Endometrium (tissue), 2 donors: ENCODE measurements around the gene LRCH1.
A peak's percentile ranks its signal among the peaks of the same experiment; 100 is the strongest.

Experiments used
- FAIRE-seq: peaks from 2 replicates; lab custom pipeline; 2012; peaks lifted over from hg19 to GRCh38; lab: Jason Lieb, UNC
- donor health status: control.
- donor health status: control.

LRCH1 gene

GRCh38 chr13:46712524-46712923 is 159.6 kb downstream of the LRCH1 start:
- no peak for FAIRE-seq

DNA sequence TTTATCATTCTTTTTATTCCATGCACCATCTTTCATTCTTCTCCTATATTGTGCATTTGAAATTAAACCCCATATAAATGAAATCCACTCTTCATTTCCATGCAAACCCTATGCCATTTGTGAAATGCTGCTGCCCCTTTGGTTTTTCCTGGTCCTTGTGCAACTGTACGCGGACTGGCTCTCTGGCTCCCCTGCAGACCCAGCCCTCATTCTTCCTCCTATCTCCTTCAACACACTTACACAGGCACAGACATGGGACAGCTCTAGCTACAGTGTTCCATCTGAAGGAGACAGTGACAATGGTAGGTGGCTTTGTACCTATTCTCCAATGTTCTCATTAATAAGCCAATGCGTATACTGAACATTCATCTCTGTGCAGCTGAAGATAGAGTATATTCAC is 162.4 kb downstream of the LRCH1 start:
- no peak for FAIRE-seq

DNA sequence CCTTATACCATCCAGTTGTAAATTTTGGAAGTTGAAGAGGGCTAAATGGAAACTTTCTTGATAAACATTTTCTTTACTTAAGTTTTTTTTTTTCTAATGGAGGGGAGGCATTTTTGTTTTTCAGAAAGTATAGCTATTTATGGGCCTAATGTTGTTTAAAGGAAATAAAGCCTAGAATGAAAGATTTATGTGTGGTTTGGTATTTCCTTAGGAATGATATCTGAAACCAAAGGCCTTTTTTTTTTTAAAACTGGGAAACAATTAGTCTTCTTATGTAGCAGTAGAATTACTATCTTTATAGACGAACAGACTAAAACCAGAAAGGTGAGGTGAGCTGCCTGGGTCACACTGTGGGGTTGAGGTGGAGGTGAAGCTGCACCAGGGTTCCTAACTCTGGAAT is 163.9 kb downstream of the LRCH1 start:
- peak; percentile 15 for FAIRE-seq

- FAIRE-seq, result no peak
These were observed 164.3 kb downstream of the LRCH1 start for GRCh38 chr13:46717275-46717674.

DNA sequence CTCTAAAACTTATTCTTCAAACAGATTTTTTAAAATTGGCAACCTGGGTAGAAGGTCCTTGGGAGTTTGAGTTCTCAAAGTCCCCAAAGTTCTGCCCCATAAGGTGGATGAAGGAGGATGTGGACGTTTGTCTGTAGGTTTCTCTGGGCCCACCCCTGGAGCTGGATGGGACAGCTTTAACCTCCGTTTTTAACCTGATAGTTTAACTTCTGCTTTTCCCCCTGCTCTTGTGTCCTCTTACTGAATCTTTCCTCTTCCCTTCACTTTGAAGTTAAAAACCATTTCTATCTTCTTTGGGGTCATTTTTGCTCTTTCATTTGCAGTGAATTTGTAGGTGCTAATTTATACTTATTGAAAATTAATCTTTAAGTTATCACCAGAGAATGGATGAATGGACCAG is 164.9 kb downstream of the LRCH1 start:
- no peak for FAIRE-seq

- no peak for FAIRE-seq
These were observed 167.2 kb downstream of the LRCH1 start for GRCh38 chr13:46720189-46720588.

GRCh38 chr13:46721054-46721453 is 168.1 kb downstream of the LRCH1 start:
- peak; percentile 93 for FAIRE-seq

- no peak for FAIRE-seq
These were observed 173.4 kb downstream of the LRCH1 start for GRCh38 chr13:46726347-46726746.

GRCh38 chr13:46728777-46729176 is 175.8 kb downstream of the LRCH1 start:
- no peak for FAIRE-seq

DNA sequence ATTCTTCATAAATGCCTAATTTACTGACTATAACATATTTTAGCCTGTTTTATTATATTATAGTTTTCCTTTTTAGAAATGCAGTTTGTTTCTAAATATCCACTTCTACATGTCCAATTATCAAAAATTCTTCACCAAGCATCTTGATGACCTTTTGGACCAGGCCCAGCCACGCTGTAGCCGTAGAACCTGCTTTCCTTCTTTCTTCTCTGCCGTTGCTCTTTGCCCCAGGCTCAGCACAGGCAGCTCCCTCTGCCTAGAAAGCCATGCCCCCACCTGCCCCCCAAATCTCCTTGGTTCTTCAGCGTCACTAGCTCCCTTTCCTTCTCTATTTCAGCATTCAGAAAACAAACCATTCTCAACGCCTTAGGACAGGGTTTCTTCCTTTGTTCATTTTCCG is 178.6 kb downstream of the LRCH1 start:
- no peak for FAIRE-seq

DNA sequence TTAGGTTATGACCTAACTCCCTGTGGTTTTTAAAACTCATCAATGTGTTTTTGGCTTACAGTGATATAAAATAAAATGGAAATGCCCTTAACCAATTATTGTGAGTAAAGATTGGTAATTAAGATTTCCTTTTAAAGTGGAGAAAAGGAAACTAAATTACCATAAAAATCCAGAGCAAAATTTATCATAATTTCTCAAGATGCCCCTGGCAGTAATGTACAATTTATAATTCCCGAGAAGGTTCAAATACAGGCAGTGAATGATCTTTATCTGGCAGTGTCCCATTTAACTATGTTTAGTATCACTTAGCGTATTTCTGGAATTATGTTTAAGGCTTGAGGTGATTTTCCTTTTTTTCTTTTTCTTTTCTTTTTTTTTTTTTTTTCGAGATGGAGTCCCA is 182.5 kb downstream of the LRCH1 start:
- FAIRE-seq, result no peak

DNA sequence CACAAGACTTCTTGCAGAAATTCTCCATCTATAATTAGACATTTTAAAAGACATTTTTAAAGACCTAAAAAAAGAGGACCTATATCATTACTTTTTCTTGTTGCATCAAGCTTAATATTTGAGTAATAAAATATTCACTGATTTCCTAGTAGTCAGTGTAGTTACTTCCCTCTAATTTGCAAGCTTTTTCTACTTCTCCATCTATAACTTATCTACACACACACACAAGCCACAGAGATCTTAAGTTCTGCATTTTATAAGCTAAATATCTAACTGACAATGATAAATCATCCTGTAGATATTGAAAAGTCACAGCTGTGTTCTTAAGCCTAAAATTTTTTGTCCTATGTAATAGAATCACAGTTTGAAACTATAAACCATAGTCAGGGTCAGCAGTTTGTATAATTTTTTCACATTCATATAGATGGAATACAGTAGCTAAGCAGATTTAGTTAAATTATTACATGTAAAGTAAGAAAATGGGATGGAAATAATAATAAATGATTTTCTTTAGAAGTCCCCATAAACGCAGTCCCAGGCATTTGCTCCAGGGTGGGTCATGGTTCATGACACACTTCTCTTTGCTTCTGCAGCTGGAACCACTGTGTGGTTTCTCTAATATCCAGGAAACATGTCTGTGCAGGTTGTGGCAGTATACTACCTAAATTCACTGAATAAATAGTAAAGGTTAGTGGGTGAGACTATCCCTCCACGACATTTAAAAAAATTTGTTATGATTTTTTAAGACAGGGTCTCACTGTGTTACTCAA is 183.8 kb downstream of the LRCH1 start:
- FAIRE-seq, result no peak

DNA sequence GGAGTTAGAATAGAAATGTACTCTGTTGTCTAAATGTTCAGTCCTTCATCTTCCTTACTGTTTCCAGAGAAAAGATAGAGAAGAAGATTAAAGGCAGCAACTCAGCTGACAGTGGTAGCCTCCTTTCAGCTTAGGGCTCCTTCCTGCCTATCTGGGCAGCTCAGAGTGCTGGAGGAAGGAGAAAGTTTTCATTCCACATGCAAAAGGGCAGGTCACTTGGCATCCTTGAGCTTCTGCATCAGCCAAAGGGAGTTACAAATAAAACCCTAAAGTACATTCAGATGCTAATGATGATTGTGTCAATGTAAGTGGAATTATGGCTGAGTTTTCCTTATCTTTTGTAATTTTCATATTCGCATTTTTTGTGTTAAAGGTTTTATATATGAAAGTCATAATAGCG is 185.1 kb downstream of the LRCH1 start:
- peak; percentile 62 for FAIRE-seq

GRCh38 chr13:46738766-46739165 is 185.8 kb downstream of the LRCH1 start:
- FAIRE-seq, result no peak

- FAIRE-seq, result no peak
These were observed 186.6 kb downstream of the LRCH1 start for GRCh38 chr13:46739447-46740098.

- no peak for FAIRE-seq
These were observed 190.2 kb downstream of the LRCH1 start for GRCh38 chr13:46743191-46743590.

- no peak for FAIRE-seq
These were observed 192.1 kb downstream of the LRCH1 start for GRCh38 chr13:46745062-46745461.

- no peak for FAIRE-seq
These were observed 192.7 kb downstream of the LRCH1 start for GRCh38 chr13:46745706-46746105.

DNA sequence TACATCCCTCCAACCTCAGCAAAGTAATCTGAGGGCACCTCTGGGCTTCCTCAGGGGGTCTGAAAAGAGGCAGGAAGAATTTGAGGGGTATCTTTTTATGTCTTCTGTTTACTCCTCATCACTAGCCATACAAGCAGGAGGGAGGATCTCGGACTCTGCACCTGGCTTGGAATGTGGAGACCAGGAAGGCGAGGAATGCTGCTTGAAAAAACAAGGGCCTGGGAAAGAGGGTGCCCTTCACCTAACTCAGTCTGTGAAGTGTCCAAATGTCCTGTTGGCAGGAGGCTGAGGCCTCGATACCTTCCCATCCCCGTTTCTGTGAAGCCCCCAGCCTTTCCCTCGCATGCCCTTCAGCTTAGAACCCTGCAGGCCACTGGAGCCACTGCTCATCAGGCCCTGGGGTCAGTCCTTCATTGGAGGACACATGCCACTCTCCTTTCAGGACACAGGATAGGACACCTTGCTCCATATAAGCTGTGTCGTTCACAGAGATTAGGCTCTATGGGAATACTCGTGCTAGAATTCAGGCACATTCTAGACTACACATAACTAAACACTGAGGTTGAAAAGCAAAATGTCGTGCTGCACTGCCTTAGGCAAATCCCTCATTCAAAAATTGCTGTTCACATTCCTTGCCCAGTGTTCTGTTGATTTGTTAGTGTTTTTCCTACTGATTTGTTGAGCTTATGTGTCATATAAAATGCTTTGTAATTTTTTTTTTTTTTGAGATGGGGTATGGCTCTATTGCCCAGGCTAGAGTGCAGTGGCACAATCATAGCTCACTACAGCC is 194.3 kb downstream of the LRCH1 start:
- no peak for FAIRE-seq

GRCh38 chr13:46748300-46748699 is 195.3 kb downstream of the LRCH1 start:
- FAIRE-seq, result no peak

DNA sequence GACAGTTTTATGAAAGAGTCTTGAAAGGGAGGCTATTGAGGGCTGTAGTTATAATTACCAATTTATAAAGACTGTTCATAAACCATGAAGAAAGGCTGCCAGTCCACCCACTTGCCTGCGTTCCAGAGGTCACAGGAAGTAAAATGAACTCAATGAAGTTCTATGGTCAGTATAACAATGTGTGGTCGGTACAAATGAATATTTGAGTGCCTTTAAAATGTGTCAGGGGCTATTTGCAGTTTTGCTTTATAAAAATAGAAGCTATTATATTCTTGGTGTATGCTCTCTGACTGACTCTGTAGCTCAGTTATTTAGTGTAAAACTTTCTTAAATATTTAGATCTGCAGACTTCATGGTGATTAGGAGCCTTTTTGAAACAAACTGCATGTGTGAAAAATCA is 197.0 kb downstream of the LRCH1 start:
- FAIRE-seq, result no peak

DNA sequence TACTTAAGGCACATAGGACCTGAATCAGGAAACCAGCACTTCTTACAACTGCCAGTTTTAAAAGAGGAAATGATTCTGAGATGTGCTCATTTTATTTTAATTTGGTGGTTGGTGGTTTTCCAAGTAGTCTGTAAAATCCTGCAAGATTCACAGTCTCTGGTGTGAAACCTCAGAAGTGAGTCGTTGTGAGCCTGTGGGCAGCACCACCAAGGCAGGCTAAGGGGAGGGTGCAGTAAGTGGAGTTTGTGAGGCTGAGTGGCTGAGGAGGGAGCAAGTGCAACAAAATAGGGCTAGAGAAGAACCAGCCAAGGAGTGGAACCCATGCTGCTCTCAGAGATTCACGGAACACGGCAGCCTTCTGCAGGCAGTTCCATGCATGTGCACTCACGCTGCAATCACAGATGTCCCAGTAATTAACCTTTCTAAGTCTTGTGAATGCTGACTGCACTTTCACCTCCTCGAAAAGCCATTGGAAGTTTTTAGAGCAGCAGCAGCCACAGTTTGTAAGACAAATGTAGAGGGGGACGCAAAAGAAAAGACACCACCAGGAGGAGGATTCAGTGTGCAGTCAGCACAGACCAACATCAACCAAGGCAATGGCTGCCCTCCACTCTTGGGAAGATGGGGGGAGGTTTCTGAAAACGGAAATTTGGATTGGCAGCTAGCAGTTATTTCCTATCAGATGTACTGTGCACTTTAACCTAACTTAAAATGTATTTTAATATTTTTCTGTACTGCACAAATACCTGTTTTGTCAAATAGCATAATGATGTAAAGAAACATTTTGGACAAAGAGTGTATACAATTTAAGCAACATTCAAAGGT is 199.1 kb downstream of the LRCH1 start:
- FAIRE-seq, result no peak
